Coronary artery (tissue), 2 donors: ENCODE results near the gene SMG6.

Experiments
- DNase-seq: peaks from one replicate; pipeline ENCODE4 v3.0.0-alpha.2; 2017; ENCODE audit warnings: low spot score
- H3K27ac ChIP-seq, 2 donors: fragments of 200-600 bp; sonication (generic); one replicate each; pipeline ENCODE4 v1.5.1; 2016 to 2019
- H3K4me3 ChIP-seq: fragments of 200-600 bp; sonication (generic); 2 replicates; pipeline ENCODE4 v1.5.1; 2016; ENCODE audit warnings: mild to moderate bottlenecking, moderate library complexity
- CTCF ChIP-seq: fragments of 200-600 bp; sonication (generic); IDR thresholded peaks from one replicate; pipeline ENCODE4 v1.5.1; 2019; ENCODE audit warnings: antibody characterized with exemption

SMG6 gene

GRCh38 chr17:2064980-2065785 lies 238.4 kb downstream of the SMG6 start:
- H3K4me3 ChIP-seq = no peak overlapping the region
- DNase-seq = no peak
- H3K27ac ChIP-seq = peak overlapping the region; percentile 2 to 84
- TF ChIP-seq CTCF = no peak

GRCh38 chr17:2064520-2064971 lies 239.0 kb downstream of the SMG6 start:
- no peak for TF ChIP-seq CTCF
- H3K4me3 ChIP-seq = no peak overlapping the region
- DNase-seq = no peak
- H3K27ac ChIP-seq = peak overlapping the region in 1 of 2 donors; percentile 84

- TF ChIP-seq CTCF = no peak
- Histone ChIP-seq H3K27ac (peak overlapping the region in 1 of 2 donors; percentile 84), H3K4me3 (no peak overlapping the region)
- DNase-seq = no peak
Measured at GRCh38 chr17:2064147-2064489, 239.5 kb downstream of the SMG6 start.

- no peak for TF ChIP-seq CTCF
- DNase-seq = no peak
- H3K27ac ChIP-seq = peak overlapping the region; percentile 10 to 84
- no peak overlapping the region for H3K4me3 ChIP-seq
Measured at GRCh38 chr17:2063261-2064146, 240.1 kb downstream of the SMG6 start.

GRCh38 chr17:2062571-2063183 lies 240.9 kb downstream of the SMG6 start:
- no peak for DNase-seq
- Histone ChIP-seq H3K4me3 (no peak overlapping the region), H3K27ac (peak overlapping the region; percentile 10 to 84)
- no peak for TF ChIP-seq CTCF

- Histone ChIP-seq H3K27ac (peak overlapping the region; percentile 18 to 88), H3K4me3 (no peak overlapping the region)
- DNase-seq = no peak
- no peak for TF ChIP-seq CTCF
Measured at GRCh38 chr17:2061441-2061958, 242.1 kb downstream of the SMG6 start.
